NB4 (cell line): ENCODE measurements around the gene WDR5B.
A peak's percentile ranks its signal among the peaks of the same experiment; 100 is the strongest.

Source experiments
- TF ChIP-seq, protein P1 (sequence below): IDR thresholded peaks from one replicate; pipeline ENCODE4 v1.5.1; 2012; ENCODE audit warnings: low read depth, low read length
- TF ChIP-seq, protein P2 (sequence below): IDR thresholded peaks from 2 replicates; pipeline ENCODE4 v1.6.1; 2011; ENCODE audit warnings: low read depth, low read length

DNA sequence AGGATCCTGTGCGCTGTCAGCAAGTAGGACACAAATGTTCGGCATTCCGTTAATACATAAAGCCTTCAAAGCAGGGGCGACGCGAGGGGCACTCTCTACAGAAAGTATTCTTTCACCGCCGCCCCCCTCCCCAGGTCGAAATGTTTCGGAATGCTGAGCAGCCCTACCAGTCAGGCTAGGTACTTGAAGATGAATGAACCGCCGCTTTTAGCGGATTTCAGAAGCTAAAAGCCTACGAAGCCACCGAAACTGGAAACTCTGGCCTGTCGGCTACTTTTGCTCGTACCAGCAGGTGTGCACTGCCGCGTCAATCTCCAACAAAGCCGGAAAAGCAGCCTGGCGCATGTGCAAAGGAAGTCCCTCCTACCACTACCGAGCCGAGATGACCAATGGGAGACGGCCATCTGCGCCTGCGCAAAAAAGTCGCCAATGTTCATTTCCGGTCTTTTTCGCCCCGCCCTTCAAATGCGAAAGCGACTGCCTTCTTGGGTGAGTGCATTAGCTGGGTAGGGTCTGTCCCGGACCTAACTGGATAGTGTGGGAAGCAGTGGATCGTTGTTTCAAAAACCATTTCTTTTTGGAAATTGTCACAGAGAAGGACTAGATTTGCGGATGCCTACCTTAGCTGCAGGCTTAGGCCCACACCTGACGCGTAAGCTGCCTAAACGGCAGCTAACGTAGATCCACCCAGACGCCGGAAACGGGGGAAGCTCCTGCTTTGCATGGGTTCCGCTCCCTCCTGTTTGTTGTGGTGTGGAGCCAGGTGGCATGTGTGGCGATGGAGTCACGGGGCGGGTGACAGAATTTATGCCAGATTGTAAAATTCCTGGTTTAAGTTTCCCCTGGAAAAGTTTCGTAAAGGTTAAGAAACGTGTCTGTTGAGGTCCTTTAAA, at the start of gene WDR5B:
- TF ChIP-seq, protein P1, sequence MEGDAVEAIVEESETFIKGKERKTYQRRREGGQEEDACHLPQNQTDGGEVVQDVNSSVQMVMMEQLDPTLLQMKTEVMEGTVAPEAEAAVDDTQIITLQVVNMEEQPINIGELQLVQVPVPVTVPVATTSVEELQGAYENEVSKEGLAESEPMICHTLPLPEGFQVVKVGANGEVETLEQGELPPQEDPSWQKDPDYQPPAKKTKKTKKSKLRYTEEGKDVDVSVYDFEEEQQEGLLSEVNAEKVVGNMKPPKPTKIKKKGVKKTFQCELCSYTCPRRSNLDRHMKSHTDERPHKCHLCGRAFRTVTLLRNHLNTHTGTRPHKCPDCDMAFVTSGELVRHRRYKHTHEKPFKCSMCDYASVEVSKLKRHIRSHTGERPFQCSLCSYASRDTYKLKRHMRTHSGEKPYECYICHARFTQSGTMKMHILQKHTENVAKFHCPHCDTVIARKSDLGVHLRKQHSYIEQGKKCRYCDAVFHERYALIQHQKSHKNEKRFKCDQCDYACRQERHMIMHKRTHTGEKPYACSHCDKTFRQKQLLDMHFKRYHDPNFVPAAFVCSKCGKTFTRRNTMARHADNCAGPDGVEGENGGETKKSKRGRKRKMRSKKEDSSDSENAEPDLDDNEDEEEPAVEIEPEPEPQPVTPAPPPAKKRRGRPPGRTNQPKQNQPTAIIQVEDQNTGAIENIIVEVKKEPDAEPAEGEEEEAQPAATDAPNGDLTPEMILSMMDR, result no peak
- TF ChIP-seq, protein P2, sequence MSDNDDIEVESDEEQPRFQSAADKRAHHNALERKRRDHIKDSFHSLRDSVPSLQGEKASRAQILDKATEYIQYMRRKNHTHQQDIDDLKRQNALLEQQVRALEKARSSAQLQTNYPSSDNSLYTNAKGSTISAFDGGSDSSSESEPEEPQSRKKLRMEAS, result peak; percentile 89
